GM12878 (cell line): ENCODE measurements around the gene CCDC137. TPM values are rescaled to one million over a fixed set of nuclear protein-coding genes. Genes with fewer than 3 reads are reported as not detected.
A peak's percentile ranks its signal among the peaks of the same experiment; 100 is the strongest.

ENCODE experiments used
- ATAC-seq: fragments of 200-7000 bp; cut with Tn5 transposase; 3 replicates; pipeline ENCODE4 v1.9.1; 2020; ENCODE audit warnings: mild to moderate bottlenecking, moderate library complexity
- BruUV-seq: library from RNA; stranded (reverse); fragments of 400-500 nt; replicated peaks from 2 replicates; lab custom pipeline; 2021; lab: Mats Ljungman, UMichigan
- CTCF ChIA-PET: fragments of 300-600 bp; sonication (Branson Sonifier 250); formaldehyde crosslinking; extraction: SDS; loops from one replicate; lab custom pipeline; 2021; ENCODE audit warnings: inconsistent platforms; lab: Yijun Ruan, JAX
- POLR2A ChIA-PET: fragments of 350-600 bp; formaldehyde crosslinking; extraction: SDS; loops from one replicate; lab custom pipeline; 2021; ENCODE audit warnings: inconsistent platforms; lab: Charles Lee
- RAD21 ChIA-PET: fragments of 300-600 bp; sonication (Branson Sonifier 250); formaldehyde crosslinking; loops from one replicate; lab custom pipeline; 2023; ENCODE audit warnings: antibody characterized with exemption; ENCODE audit not compliant: unreplicated experiment; lab: Charles Lee
- SMC1A ChIA-PET: fragments of 300-600 bp; sonication (Branson Sonifier 250); formaldehyde crosslinking; loops from one replicate; lab custom pipeline; 2023; ENCODE audit not compliant: unreplicated experiment, uncharacterized antibody; lab: Charles Lee
- DNase-seq: peaks from one replicate; pipeline ENCODE4 v3.0.0-alpha.2; 2011; ENCODE audit warnings: low read depth, low spot score
- FAIRE-seq: peaks from 3 replicates; lab custom pipeline; 2011; peaks lifted over from hg19 to GRCh38; lab: Jason Lieb, UNC
- H2AFZ ChIP-seq: 2 replicates; pipeline ENCODE4 v1.6.0; 2011; ENCODE audit warnings: low read depth, low read length, control low read depth; ENCODE audit not compliant: control insufficient read depth
- H3K27ac ChIP-seq: 2 replicates; pipeline ENCODE4 v1.5.1; 2011; ENCODE audit warnings: control low read depth; ENCODE audit not compliant: control insufficient read depth, insufficient read depth
- H3K27me3 ChIP-seq, 2 experiments: replicated peaks in 1 of 2; 2 replicates each; pipeline versions ENCODE4 v1.6.0 to v1.6.1; 2011; ENCODE audit warnings: low read length in 1 of 2; ENCODE audit not compliant: control insufficient read depth in 2 of 2, insufficient read depth in 2 of 2
- H3K36me3 ChIP-seq, 2 experiments: 2 replicates each; pipeline ENCODE4 v1.5.1; 2011; ENCODE audit warnings: low read length in 1 of 2; ENCODE audit not compliant: control insufficient read depth in 2 of 2, insufficient read depth in 2 of 2
- H3K4me1 ChIP-seq: 2 replicates; pipeline ENCODE4 v1.6.1; 2011; ENCODE audit warnings: mild to moderate bottlenecking, low read length, moderate library complexity, mixed read lengths; ENCODE audit not compliant: control insufficient read depth, insufficient read depth
- H3K4me2 ChIP-seq: 2 replicates; pipeline ENCODE4 v1.6.0; 2011; ENCODE audit warnings: control low read depth; ENCODE audit not compliant: control insufficient read depth, insufficient read depth
- H3K4me3 ChIP-seq: fragments of 200-600 bp; sonication (generic); 2 replicates; pipeline ENCODE4 v1.5.1; 2016
- H3K79me2 ChIP-seq: 2 replicates; pipeline ENCODE4 v1.6.0; 2011; ENCODE audit warnings: low read length; ENCODE audit not compliant: control insufficient read depth, insufficient read depth
- H3K9ac ChIP-seq: 2 replicates; pipeline ENCODE4 v1.8.0; 2011; ENCODE audit warnings: low read length, control low read depth, mixed read lengths; ENCODE audit not compliant: control insufficient read depth, insufficient read depth
- H3K9me3 ChIP-seq: replicated peaks from 3 replicates; pipeline ENCODE4 v1.5.1; 2011; ENCODE audit warnings: mild to moderate bottlenecking, low read length; ENCODE audit not compliant: control insufficient read depth, insufficient read depth
- H4K20me1 ChIP-seq: 2 replicates; pipeline ENCODE4 v1.6.0; 2011; ENCODE audit not compliant: control insufficient read depth, insufficient read depth
- BCL11A ChIP-seq: IDR thresholded peaks from 2 replicates; pipeline ENCODE4 v1.6.1; 2011; ENCODE audit warnings: low read depth, low read length
- CHD2 ChIP-seq: IDR thresholded peaks from 2 replicates; pipeline ENCODE4 v1.6.1; 2011; ENCODE audit warnings: low read depth, low read length, improper control_type of control experiment, borderline replicate concordance
- CREM ChIP-seq: IDR thresholded peaks from 2 replicates; pipeline ENCODE4 v1.6.1; 2014; ENCODE audit warnings: antibody characterized with exemption, low read depth
- CUX1 ChIP-seq: IDR thresholded peaks from 2 replicates; pipeline ENCODE4 v1.6.1; 2012; ENCODE audit warnings: improper control_type of control experiment, low read depth, low read length; ENCODE audit not compliant: insufficient replicate concordance
- IKZF2 ChIP-seq, 2 experiments: fragments of 450-650 bp; IDR thresholded peaks; 2 replicates each; pipeline ENCODE4 v1.6.1; 2017; ENCODE audit warnings: mild to moderate bottlenecking in 2 of 2, moderate library complexity in 2 of 2
- MEF2A ChIP-seq: IDR thresholded peaks from 2 replicates; pipeline ENCODE4 v1.6.1; 2011; ENCODE audit warnings: low read depth, mild to moderate bottlenecking, low read length, moderate library complexity; ENCODE audit not compliant: insufficient read depth
- NR2C2 ChIP-seq: IDR thresholded peaks from 2 replicates; pipeline ENCODE4 v1.6.1; 2011; ENCODE audit warnings: borderline replicate concordance, low read depth; ENCODE audit not compliant: control insufficient read depth, insufficient read length
- PBX3 ChIP-seq: IDR thresholded peaks from 2 replicates; pipeline ENCODE4 v1.6.1; 2011; ENCODE audit warnings: mild to moderate bottlenecking, low read depth, low read length, moderate library complexity; ENCODE audit not compliant: insufficient replicate concordance
- POLR2AphosphoS5 ChIP-seq: IDR thresholded peaks from 2 replicates; pipeline ENCODE4 v1.6.1; 2011; ENCODE audit warnings: mild to moderate bottlenecking, low read length, inconsistent platforms
- RB1 ChIP-seq: fragments of 450-650 bp; formaldehyde crosslinking; IDR thresholded peaks from 2 replicates; pipeline ENCODE4 v1.6.1; 2017; ENCODE audit warnings: mild to moderate bottlenecking, borderline replicate concordance
- RELB ChIP-seq: fragments of 450-650 bp; IDR thresholded peaks from 2 replicates; pipeline ENCODE4 v1.6.1; 2017; ENCODE audit warnings: low read depth, mild to moderate bottlenecking, moderate library complexity
- SP1 ChIP-seq: IDR thresholded peaks from one replicate; pipeline ENCODE4 v1.6.1; 2011; ENCODE audit warnings: low read depth, low read length
- STAT3 ChIP-seq: IDR thresholded peaks from 2 replicates; pipeline ENCODE4 v1.6.1; 2011; ENCODE audit warnings: low read depth, low read length, improper control_type of control experiment
- TCF3 ChIP-seq: IDR thresholded peaks from 2 replicates; pipeline ENCODE4 v1.6.1; 2012; ENCODE audit warnings: low read depth, mild to moderate bottlenecking, low read length, borderline replicate concordance; ENCODE audit not compliant: insufficient read depth
- ZNF207 ChIP-seq: fragments of 450-650 bp; IDR thresholded peaks from 2 replicates; pipeline ENCODE4 v1.6.1; 2014; ENCODE audit warnings: antibody characterized with exemption, mild to moderate bottlenecking, borderline replicate concordance
- WGBS: methylation state at CpG from one replicate; pipeline ENCODE4 v1.1.6; 2016; ENCODE audit warnings: low lambda C conversion rate; ENCODE audit not compliant: insufficient replicate concordance, insufficient coverage; ENCODE audit errors: missing lambda C conversion rate; 5-methylcytosine and 5-hydroxymethylcytosine counted together
- in situ Hi-C: fragments of 300-500 bp; cut with MboI; formaldehyde crosslinking; loops from 9 replicates; pipeline ENCODE4 v1.14.3; 2018; ENCODE audit warnings: mixed read lengths
- intact Hi-C: fragments of 100-400 bp; cut with micrococcal nuclease; formaldehyde crosslinking; loops from one replicate; pipeline ENCODE4 v1.14.2; 2022; ENCODE audit not compliant: unreplicated experiment
- polyA plus RNA-seq, 11 experiments: library from polyadenylated mRNA; depleted of rRNA in 4 of 11; unstranded in 6 of 11; stranded (reverse) in 5 of 11; fragments of >200 nt; fragmentation: Nextera tagmentation in 4 of 11; fragmentation: Illumina TruSeq in 1 of 11; extraction: Ambion mirVana in 4 of 11; extraction: Trizol in 1 of 11; gene quantifications; 1 replicate in 1 of 11; 2 replicates in 10 of 11; pipeline versions ENCODE4 v1.2.1 to v1.2.3, GENCODE V29; 2011 to 2016; ENCODE audit warnings: inconsistent platforms in 2 of 11, missing spikeins in 2 of 11, low read depth in 1 of 11
- total RNA-seq, 4 experiments: library from RNA; depleted of rRNA in 3 of 4; stranded (reverse); fragments of >200 nt in 3 of 4; fragmentation: Illumina TruSeq in 1 of 4; extraction: Trizol in 1 of 4; gene quantifications; 2 replicates each; pipeline versions ENCODE4 v1.2.1 to v1.2.3, GENCODE V29; 2013 to 2021

Gene CCDC137
- total and polyA plus RNA-seq, 10 of the 15 experiments (the other 5 are each of a cell fraction or from before 2014, with no cell fraction given): 2.2 to 45.4 (median 22.1) TPM

GRCh38 chr17:81672954-81673353 lies 6.4 kb downstream of the CCDC137 start (continued):
- no peak for TF ChIP-seq PBX3
- no peak for TF ChIP-seq ZNF207

- H4K20me1 ChIP-seq: no peaks in the 10 kb centered on the region
- H2AFZ ChIP-seq: no peak overlapping the region
- H3K27me3 ChIP-seq: no peaks in the 10 kb centered on the region
- no peak overlapping the region for H3K9ac ChIP-seq
- ATAC-seq: no peak
- no peak for DNase-seq
- no peak overlapping the region for H3K27ac ChIP-seq
- H3K4me2 ChIP-seq: no peak overlapping the region
- ChIA-PET CTCF (interaction anchor here (2.2 kb wide), 1 partner anchor 10 kb away, joined by 5 read pairs; the partner anchor contains the start of genes ARL16 and HGS), RAD21 (no interaction called here), POLR2A (no interaction called here), SMC1A (no interaction called here)
- FAIRE-seq: no peak
- no peaks in the 10 kb centered on the region for H3K9me3 ChIP-seq
- 92% methylated on average over 18 of the region's 18 CpGs for WGBS
- H3K79me2 ChIP-seq: no peaks in the 10 kb centered on the region
- TSS peak; percentile 30 for BruUV-seq
- H3K4me1 ChIP-seq: no peaks in the 10 kb centered on the region
- intact Hi-C loops: no loop called here
- peaks cover 7 to 23% of the 10 kb centered on the region in 2 experiments for H3K36me3 ChIP-seq
- H3K4me3 ChIP-seq: no peak overlapping the region
- in situ Hi-C loops: no loop called here
- TF ChIP-seq RB1: no peak
- no peak for TF ChIP-seq CREM
- no peak for TF ChIP-seq RELB
- no peak for TF ChIP-seq IKZF2 (IDR thresholded peaks at IDR 0.05)
- TF ChIP-seq CUX1: no peak
- TF ChIP-seq CHD2: no peak
- TF ChIP-seq STAT3: no peak
- TF ChIP-seq BCL11A: no peak
- no peak for TF ChIP-seq NR2C2
- TF ChIP-seq MEF2A: no peak
- TF ChIP-seq SP1: no peak
- no peak for TF ChIP-seq TCF3
- no peak for TF ChIP-seq POLR2AphosphoS5
Measured at GRCh38 chr17:81673561-81674258, 7.2 kb downstream of the CCDC137 start.
